SK-N-SH treated with all-trans-retinoic acid at 6 μM for 48 hours (cell line): ENCODE data around the gene DCST2.

Source experiments
- BACH2 ChIP-seq: fragments of 250-450 bp; sonication (Bioruptor Pico); IDR thresholded peaks from 2 replicates; pipeline ENCODE4 v1.9.0; 2021; ENCODE audit warnings: mild to moderate bottlenecking, borderline replicate concordance
- GLIS3 ChIP-seq: fragments of 250-450 bp; sonication (Bioruptor Pico); IDR thresholded peaks from 2 replicates; pipeline ENCODE4 v1.5.0; 2020; ENCODE audit warnings: mild to moderate bottlenecking, moderate library complexity
- PPARA ChIP-seq: fragments of 250-450 bp; sonication (Bioruptor Pico); IDR thresholded peaks from 2 replicates; pipeline ENCODE4 v1.5.0; 2020; ENCODE audit warnings: mild to moderate bottlenecking, borderline replicate concordance
- ZFP30 ChIP-seq: fragments of 450-650 bp; formaldehyde crosslinking; IDR thresholded peaks from 2 replicates; pipeline ENCODE4 v1.5.0; 2022; ENCODE audit warnings: mild to moderate bottlenecking, moderate library complexity
- TF ChIP-seq, protein P1 (sequence below): fragments of 250-450 bp; sonication (Bioruptor Pico); IDR thresholded peaks from 2 replicates; pipeline ENCODE4 v1.8.0; 2021; ENCODE audit warnings: low read depth, mild to moderate bottlenecking, moderate library complexity, borderline replicate concordance
- TF ChIP-seq, protein P2 (sequence below): fragments of 250-450 bp; sonication (Bioruptor Pico); IDR thresholded peaks from 2 replicates; pipeline ENCODE4 v1.5.0; 2020; ENCODE audit warnings: mild to moderate bottlenecking, moderate library complexity
- TF ChIP-seq, protein P3 (sequence below): fragments of 250-450 bp; sonication (Bioruptor Pico); IDR thresholded peaks from 2 replicates; pipeline ENCODE4 v1.5.1; 2021; ENCODE audit warnings: mild to moderate bottlenecking, moderate library complexity

DNA sequence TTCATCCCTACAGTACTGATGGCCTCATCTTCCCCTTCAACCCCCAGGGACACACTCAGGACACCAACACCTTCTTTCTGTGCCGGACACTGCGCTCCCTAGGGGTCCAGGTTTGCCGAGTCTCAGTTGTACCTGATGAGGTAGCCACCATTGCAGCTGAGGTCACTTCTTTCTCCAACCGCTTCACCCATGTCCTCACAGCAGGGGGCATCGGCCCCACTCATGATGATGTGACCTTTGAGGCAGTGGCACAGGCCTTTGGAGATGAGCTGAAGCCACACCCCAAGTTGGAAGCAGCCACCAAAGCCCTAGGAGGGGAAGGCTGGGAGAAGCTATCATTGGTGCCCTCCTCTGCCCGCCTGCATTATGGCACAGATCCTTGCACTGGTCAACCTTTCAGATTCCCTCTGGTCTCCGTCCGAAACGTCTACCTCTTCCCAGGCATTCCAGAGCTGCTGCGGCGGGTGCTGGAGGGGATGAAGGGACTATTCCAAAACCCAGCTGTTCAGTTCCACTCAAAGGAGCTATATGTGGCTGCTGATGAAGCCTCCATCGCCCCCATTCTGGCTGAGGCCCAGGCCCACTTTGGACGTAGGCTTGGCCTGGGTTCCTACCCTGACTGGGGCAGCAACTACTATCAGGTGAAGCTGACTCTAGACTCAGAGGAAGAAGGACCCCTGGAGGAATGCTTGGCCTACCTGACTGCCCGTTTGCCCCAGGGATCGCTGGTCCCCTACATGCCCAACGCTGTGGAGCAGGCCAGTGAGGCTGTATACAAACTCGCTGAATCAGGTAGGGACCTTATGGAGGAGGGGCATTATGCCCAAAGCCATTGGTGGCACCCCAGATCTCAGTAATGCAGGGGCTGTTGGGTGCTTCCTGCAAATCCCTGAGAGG, 45.3 kb downstream of the DCST2 start:
- TF ChIP-seq, protein P1, sequence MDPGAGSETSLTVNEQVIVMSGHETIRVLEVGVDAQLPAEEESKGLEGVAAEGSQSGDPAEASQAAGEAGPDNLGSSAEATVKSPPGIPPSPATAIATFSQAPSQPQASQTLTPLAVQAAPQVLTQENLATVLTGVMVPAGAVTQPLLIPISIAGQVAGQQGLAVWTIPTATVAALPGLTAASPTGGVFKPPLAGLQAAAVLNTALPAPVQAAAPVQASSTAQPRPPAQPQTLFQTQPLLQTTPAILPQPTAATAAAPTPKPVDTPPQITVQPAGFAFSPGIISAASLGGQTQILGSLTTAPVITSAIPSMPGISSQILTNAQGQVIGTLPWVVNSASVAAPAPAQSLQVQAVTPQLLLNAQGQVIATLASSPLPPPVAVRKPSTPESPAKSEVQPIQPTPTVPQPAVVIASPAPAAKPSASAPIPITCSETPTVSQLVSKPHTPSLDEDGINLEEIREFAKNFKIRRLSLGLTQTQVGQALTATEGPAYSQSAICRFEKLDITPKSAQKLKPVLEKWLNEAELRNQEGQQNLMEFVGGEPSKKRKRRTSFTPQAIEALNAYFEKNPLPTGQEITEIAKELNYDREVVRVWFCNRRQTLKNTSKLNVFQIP (CRISPR knock-in tag): no peak
- TF ChIP-seq, protein P2, sequence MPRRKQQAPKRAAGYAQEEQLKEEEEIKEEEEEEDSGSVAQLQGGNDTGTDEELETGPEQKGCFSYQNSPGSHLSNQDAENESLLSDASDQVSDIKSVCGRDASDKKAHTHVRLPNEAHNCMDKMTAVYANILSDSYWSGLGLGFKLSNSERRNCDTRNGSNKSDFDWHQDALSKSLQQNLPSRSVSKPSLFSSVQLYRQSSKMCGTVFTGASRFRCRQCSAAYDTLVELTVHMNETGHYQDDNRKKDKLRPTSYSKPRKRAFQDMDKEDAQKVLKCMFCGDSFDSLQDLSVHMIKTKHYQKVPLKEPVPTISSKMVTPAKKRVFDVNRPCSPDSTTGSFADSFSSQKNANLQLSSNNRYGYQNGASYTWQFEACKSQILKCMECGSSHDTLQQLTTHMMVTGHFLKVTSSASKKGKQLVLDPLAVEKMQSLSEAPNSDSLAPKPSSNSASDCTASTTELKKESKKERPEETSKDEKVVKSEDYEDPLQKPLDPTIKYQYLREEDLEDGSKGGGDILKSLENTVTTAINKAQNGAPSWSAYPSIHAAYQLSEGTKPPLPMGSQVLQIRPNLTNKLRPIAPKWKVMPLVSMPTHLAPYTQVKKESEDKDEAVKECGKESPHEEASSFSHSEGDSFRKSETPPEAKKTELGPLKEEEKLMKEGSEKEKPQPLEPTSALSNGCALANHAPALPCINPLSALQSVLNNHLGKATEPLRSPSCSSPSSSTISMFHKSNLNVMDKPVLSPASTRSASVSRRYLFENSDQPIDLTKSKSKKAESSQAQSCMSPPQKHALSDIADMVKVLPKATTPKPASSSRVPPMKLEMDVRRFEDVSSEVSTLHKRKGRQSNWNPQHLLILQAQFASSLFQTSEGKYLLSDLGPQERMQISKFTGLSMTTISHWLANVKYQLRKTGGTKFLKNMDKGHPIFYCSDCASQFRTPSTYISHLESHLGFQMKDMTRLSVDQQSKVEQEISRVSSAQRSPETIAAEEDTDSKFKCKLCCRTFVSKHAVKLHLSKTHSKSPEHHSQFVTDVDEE (CRISPR knock-in tag): no peak
- TF ChIP-seq PPARA: no peak
- TF ChIP-seq, protein P3, sequence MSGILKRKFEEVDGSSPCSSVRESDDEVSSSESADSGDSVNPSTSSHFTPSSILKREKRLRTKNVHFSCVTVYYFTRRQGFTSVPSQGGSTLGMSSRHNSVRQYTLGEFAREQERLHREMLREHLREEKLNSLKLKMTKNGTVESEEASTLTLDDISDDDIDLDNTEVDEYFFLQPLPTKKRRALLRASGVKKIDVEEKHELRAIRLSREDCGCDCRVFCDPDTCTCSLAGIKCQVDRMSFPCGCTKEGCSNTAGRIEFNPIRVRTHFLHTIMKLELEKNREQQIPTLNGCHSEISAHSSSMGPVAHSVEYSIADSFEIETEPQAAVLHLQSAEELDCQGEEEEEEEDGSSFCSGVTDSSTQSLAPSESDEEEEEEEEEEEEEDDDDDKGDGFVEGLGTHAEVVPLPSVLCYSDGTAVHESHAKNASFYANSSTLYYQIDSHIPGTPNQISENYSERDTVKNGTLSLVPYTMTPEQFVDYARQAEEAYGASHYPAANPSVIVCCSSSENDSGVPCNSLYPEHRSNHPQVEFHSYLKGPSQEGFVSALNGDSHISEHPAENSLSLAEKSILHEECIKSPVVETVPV (CRISPR knock-in tag): no peak
- TF ChIP-seq GLIS3 (CRISPR knock-in tag): no peak
- TF ChIP-seq ZFP30 (CRISPR knock-in tag): no peak
- no peak for TF ChIP-seq BACH2 (CRISPR knock-in tag)
